ENCODE results near the gene SNRNP25. TPM values are rescaled to one million over a fixed set of nuclear protein-coding genes. Genes with fewer than 3 reads are reported as not detected.

The SNRNP25 gene
- total and polyA plus RNA-seq, 2 donors (not counting 1 experiment from before 2014, with no cell fraction given) = 25.5 to 32.8 TPM

DNA sequence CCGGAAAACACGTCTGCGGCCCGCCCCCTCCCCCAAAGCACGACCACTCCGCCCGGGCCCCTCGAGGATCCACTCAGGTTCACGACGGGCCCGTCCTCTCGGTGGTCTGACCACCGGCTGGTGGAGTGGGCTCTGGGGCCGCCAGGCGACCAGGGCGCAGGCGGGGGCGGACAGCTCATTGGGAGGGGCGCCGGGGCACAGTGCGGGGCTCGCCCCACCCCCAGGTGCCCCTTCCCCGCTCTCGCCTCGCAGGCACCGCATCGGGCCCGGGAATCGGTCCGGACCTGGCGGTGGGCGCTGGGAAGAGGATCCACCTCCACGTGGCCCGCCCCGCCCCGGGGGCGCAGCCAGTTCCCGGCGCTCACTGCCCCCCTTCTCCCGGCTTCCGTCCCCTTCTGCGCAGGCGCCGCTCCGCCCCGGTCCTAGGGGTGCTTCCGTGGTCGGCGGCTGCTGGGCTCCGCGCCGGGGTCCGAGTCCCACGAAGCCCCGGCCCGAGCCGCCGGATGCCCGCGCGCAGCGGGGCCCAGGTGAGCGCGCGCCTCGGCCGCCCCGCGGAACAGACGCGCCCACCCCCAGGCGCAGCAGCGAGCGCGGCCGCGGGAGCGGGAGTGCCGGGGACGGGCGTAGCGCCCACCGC lies 24.3 kb downstream of the SNRNP25 start, which contains the start of gene MPG:
TSS of gene MPG (plus strand) at position 419 of the 637 bp plus-strand sequence. CDS start at position 504, 85 bp downstream.
- Mint-ChIP-seq H3K4me1 (peaks cover 30% of the 10 kb centered on the region), H3K27ac (peak within 1 kb of the TSS; percentile 86), H3K9me3 (ENCODE audit: insufficient read depth) (no peaks in the 10 kb centered on the region), H3K27me3 (peaks cover 13% of the 10 kb centered on the region), H3K4me3 (peak within 1 kb of the TSS; percentile 90)
- peaks cover 34% of the 10 kb centered on the region for H3K79me2 ChIP-seq (ENCODE audit: control insufficient read depth, insufficient read depth, low read length)
- H3K36me3 ChIP-seq (replicated peaks in 1 of 2; ENCODE audit: control extremely low read depth in 1 of 2, control insufficient read depth in 1 of 2, extremely low read depth in 1 of 2, insufficient read depth in 2 of 2, low read length in 1 of 2) = peaks cover 0 to 16% of the 10 kb centered on the region in 2 experiments
- CTCF ChIA-PET = interaction anchor here (1.2 to 3.3 kb wide), 4 partner anchors 12 to 39 kb away, joined by 4 to 23 read pairs (median 13); no protein-coding TSS in a partner anchor
- intact Hi-C loops (cut with micrococcal nuclease) = loop anchor here (1.0 kb wide), 2 partner anchors 13 to 19 kb away; no protein-coding TSS in a partner anchor
- H4K20me1 ChIP-seq (ENCODE audit: control insufficient read depth, insufficient read depth, low read length, poor library complexity, severe bottlenecking) = no peaks in the 10 kb centered on the region
- H3K4me2 ChIP-seq (replicated peaks; ENCODE audit: low read depth, low read length, poor library complexity, severe bottlenecking) = peak within 1 kb of the TSS; percentile 87
- WGBS (ENCODE audit: insufficient coverage) = under 1% methylated on average over 83 of the region's 83 CpGs
- no peaks in the 10 kb centered on the region for H3K9me3 ChIP-seq (ENCODE audit: control extremely low read depth in 1 of 3, control insufficient read depth in 2 of 3, insufficient read depth in 1 of 3, low read length in 2 of 3)
- peak within 1 kb of the TSS; percentile 24 to 82 (median 77) for H3K4me3 ChIP-seq (ENCODE audit: control extremely low read depth in 1 of 5, extremely low read depth in 1 of 5, insufficient read depth in 1 of 5, low read depth in 2 of 5, low read length in 4 of 5)
- ATAC-seq (ENCODE audit: low read depth) = peak; percentile 87
- peak within 1 kb of the TSS; percentile 87 for H2AFZ ChIP-seq (ENCODE audit: insufficient read depth, low read depth, low read length, poor library complexity, severe bottlenecking)
- H3K27ac ChIP-seq (ENCODE audit: low read length in 2 of 2) = peak within 1 kb of the TSS; percentile 18 to 75
- TF ChIP-seq, protein P1, sequence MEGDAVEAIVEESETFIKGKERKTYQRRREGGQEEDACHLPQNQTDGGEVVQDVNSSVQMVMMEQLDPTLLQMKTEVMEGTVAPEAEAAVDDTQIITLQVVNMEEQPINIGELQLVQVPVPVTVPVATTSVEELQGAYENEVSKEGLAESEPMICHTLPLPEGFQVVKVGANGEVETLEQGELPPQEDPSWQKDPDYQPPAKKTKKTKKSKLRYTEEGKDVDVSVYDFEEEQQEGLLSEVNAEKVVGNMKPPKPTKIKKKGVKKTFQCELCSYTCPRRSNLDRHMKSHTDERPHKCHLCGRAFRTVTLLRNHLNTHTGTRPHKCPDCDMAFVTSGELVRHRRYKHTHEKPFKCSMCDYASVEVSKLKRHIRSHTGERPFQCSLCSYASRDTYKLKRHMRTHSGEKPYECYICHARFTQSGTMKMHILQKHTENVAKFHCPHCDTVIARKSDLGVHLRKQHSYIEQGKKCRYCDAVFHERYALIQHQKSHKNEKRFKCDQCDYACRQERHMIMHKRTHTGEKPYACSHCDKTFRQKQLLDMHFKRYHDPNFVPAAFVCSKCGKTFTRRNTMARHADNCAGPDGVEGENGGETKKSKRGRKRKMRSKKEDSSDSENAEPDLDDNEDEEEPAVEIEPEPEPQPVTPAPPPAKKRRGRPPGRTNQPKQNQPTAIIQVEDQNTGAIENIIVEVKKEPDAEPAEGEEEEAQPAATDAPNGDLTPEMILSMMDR (IDR thresholded peaks at IDR 0.05) = no peak
- TF ChIP-seq EZH2 (IDR thresholded peaks at IDR 0.05; ENCODE audit: borderline replicate concordance, insufficient read depth, low read depth, low read length, poor library complexity, severe bottlenecking) = no peak
- peaks cover 0 to 17% (median 9%) of the 10 kb centered on the region in 4 experiments for H3K27me3 ChIP-seq (replicated peaks in 1 of 4; ENCODE audit: control extremely low read depth in 1 of 4, control insufficient read depth in 3 of 4, insufficient read depth in 4 of 4, low read length in 3 of 4)
- peak within 1 kb of the TSS; percentile 83 for H3K9ac ChIP-seq (ENCODE audit: low read length)
- peak; percentile 86 for DNase-seq
- H3K4me1 ChIP-seq (ENCODE audit: control insufficient read depth in 2 of 2, insufficient read depth in 2 of 2, low read length in 2 of 2) = peaks cover 27 to 29% of the 10 kb centered on the region in 2 donors
- POLR2A ChIA-PET = interaction anchor here (0.7 to 1.1 kb wide), 4 partner anchors 12 to 24 kb away, joined by 3 read pairs; partner anchors contain the start of genes POLR3K and SNRNP25

Measured in B cell (primary cell).